CD4-positive, alpha-beta T cell treated with Interleukin-6 for 4 hours (primary cell): Measurements from ENCODE around the gene TMEM106A.
"Not testable (repeated sequence)": the region's sequence is repeated elsewhere in the genome, so short reads cannot be mapped to it uniquely, and the experiment has no call there.

Experiments used
- DNase-seq: peaks from one replicate; pipeline ENCODE4 v3.0.0-alpha.2; 2020; ENCODE audit warnings: mixed read lengths

The TMEM106A gene

DNA sequence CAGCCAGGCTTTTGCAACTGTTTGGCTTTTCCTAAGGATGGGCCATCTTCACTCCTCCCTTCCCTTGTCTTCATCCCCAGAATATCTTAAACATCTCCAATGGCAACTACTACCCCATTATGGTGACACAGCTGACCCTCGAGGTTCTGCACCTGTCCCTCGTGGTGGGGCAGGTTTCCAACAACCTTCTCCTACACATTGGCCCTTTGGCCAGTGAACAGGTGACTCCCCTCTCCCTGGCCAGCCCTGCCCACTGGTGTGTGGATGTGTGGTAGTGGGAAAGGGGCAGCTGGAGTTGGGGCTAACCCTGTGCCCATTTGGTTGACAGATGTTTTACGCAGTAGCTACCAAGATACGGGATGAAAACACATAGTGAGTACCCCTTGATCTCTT, 4.7 kb downstream of the TMEM106A start:
- no peak for DNase-seq

DNA sequence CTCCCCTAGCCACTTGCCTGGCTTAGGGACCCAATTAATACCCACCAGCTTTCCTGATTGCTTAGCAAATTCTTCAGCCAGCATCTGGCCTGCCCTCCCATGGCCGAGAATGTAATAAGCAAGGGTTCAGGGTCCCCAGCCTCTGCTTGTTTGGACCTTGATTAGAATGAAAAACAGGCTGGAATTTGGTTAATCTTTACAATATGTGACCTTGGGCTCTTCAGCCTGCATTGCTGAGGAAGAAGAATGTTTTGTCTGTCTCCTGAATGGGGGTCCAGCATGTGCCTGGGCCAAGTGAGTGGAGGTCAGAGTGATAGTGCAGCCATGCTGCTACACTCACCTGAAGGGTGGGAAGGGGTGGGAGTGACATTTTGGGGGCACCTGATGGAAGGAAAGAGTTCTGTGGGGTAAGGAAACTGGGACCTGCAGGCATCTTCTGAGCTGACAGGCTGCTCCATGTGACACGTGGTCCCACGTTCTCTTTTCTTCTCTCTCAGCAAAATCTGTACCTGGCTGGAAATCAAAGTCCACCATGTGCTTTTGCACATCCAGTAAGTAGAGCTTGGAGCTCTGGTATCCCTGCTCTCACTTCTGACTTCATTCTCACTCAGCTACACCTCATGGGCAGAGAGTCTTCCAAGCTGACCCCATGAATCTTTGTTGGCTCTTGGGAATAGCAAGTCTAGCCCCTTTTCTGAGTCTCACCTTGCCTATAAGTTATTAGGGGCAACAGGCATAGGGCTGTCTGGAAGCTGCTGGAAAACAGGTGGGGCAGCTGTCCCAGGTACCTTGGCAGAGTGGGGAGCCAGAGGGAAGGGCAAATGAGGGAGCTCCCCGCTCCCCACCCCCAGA, 5.3 kb downstream of the TMEM106A start:
- DNase-seq: no peak

DNA sequence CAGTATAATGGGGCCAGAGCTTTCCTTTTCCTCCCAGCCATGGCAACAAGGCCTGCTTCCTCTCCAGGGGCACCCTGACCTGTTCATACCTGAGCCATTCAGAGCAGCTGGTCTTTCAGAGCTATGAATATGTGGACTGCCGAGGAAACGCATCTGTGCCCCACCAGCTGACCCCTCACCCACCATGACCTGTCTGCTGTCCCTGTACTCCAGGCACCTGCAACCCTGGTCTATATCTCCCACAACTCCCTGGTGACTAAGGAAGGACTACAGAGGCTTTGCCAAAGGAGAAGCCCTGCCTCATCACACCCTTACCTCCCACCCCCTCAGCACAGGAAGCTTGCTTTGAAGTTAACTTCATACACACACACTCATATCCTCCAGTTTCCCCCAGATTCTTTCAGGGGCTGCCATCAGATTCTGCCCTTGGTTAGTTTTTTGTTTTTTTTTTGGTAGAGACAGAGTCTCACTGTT, 6.0 kb downstream of the TMEM106A start:
- peak; percentile 33 for DNase-seq

- no peak for DNase-seq
These were observed 7.3 kb downstream of the TMEM106A start for GRCh38 chr17:43219001-43219400.

DNA sequence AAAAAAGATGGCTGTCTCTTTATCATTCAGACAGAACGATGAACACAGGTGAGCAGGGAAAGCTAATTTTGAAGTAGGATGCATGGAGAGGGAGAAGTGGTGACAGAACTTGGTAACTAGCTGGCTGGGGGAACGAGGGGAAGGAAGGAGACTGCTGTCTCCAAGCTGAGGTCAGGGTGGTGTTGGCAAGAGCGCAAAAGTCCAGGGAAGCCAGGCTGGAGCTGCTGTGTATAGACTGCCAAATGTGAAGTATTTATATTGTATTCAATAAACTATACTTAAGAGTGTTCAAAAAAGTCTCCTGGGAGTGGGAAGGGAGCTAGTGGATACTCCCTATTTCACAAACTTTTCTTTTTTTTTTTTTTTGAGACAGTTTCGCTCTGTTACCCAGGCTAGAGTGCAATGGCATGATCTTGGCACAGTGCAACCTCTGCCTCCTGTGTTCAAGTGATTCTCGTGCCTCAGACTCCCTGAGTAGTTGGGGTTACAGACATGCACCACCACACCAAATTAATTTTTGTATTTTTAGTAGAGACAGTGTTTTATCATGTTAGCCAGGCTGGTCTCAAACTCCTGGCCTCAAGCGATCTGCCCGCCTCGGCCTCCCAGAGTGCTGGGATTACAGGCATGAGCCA, 8.2 kb downstream of the TMEM106A start:
- no peak for DNase-seq

GRCh38 chr17:43220511-43221125, 8.9 kb downstream of the TMEM106A start:
- DNase-seq: no peak

DNA sequence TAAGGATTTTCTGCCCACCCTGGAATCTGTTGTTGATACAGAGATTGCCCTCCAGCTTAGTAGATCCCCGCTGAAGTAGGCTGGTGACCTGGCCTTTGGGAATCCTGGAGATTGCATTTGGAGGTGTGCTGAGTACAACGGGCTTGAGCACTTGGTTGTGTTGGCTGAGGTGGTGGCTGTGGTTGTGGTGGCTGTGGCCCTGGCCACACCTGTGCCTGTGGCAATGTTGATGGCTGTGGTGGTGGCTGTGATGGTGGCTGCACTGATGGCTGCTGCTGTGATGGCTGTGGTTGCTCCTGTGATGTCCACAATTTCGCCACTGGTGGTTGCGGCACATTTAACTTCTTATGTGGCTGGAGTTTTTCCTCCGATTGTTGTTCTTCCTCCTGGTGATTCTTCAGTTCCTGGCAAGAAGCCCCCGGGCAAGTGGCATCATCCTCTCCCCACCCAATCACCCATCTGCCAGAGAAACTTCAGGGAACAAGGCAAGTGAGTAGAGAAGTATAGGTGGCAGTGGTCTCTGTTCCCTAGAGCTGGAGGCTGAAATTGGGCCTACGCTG, 12.6 kb downstream of the TMEM106A start:
- DNase-seq: no peak

- DNase-seq: no peak
These were observed 14.7 kb downstream of the TMEM106A start for GRCh38 chr17:43226393-43226792.

DNA sequence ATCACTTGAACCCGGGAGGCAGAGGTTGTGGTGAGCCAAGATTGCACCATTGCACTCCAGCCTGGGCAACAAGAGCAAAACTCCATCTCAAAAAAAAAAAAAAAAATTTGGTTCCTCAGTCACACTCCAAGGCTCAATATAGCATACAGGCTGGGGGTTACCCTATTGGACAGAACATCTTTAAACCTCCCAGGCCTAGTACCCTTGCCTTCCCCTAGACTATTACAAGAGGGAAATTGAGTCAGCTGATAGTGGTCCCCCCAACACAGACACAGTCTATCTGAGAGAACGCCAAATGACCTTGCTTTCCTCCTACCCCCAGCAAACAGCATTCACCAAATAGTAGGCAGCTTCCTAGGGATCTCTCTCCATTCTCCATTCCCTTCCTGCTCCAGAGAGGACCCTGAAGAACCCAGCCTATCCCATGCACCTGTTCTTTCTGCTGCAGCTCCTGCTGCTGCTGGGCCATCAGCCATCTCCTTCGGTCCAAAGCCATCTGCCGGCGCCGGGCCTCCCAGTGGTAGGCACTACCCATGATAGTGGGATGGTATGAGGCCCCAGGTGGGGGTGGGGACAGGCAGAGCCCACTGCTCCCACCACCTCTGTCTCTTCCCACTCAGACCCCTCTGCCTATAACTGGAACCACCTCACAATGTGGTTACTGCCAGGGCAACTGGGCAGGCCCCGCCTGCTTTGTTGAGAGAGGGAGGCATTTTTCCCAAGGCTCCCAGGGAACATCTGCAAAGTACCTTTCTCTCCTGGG, 16.5 kb downstream of the TMEM106A start, which contains the start of gene CCDC200:
CCDC200 (minus strand) TSS at position 604 of the 763 bp plus-strand sequence; CDS start at position 535, 69 bp downstream.
- not testable (repeated sequence) for DNase-seq

DNA sequence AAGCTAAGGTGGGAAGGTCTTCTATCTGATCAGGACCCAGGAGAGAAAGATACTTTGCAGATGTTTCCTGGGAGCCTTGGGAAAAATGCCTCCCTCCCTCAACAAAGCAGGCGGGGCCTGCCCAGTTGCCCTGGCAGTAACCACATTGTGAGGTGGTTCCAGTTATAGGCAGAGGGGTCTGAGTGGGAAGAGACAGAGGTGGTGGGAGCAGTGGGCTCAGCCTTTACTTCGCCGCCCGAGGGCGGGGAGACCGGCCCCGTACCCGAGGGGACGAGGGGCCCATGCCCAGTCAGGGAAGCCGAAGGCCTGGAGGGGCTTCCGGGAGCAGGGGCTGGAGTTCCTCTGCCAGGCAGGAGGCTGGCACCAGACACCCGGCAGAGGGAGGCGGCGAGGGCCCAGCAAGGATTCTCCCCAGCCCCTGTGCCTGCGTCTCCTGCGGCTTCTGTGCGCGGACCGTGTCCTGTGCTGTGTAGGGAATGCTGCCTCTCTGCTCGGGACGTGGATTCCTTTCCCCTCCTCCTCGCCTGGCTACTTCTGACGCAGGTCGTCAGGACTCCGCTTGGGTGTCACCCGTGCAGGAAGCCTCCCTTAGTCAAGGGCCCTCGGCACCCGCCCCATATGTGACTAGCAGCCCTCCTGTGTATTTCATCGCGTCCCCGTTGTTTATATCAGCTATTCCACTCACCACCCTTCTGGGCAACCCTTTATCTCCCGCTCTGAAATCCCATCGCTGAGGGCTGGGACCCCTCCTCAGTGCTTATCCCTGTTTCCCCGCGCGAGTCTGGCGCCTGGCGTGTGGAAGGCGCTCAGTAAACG, 19.7 kb downstream of the TMEM106A start:
- not testable (repeated sequence) for DNase-seq

- not testable (repeated sequence) for DNase-seq
These were observed 20.5 kb downstream of the TMEM106A start for GRCh38 chr17:43232021-43232699.

DNA sequence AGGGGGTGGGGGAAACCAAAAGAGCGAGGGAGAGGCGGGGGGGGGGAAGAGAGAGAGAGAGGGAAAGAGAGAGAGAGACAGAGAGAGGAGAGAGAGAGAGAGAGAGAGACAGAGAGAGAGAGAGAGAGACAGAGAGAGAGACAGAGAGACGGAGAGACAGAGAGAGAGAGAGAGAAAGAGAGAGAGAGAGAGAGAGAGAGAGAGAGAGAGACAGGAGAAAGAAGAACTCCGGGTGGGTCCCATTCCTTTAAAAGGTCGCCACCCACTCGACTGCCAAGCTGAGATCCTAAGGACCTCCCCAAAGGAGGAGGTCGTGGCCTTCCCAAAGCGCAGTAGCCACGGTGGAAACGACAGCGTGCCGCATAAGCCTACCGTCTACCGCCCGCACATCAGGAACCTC, 21.6 kb downstream of the TMEM106A start:
- not testable (repeated sequence) for DNase-seq

GRCh38 chr17:43233877-43234276, 22.2 kb downstream of the TMEM106A start, which contains the start of gene RNU2-1:
TSS of gene RNU2-1 (minus strand) at chr17:43233977.
- not testable (repeated sequence) for DNase-seq

DNA sequence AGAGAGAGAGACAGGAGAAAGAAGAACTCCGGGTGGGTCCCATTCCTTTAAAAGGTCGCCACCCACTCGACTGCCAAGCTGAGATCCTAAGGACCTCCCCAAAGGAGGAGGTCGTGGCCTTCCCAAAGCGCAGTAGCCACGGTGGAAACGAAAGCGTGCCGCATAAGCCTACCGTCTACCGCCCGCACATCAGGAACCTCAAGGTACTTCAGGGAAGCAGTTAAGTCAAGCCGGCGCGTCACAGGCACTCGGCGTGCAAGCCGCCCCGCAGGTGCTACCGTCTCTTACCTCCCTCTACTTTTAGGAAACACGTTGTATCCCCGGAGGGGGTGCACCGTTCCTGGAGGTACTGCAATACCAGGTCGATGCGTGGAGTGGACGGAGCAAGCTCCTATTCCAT, 27.9 kb downstream of the TMEM106A start:
- not testable (repeated sequence) for DNase-seq

- not testable (repeated sequence) for DNase-seq
These were observed 29.1 kb downstream of the TMEM106A start for GRCh38 chr17:43240596-43241352.

DNA sequence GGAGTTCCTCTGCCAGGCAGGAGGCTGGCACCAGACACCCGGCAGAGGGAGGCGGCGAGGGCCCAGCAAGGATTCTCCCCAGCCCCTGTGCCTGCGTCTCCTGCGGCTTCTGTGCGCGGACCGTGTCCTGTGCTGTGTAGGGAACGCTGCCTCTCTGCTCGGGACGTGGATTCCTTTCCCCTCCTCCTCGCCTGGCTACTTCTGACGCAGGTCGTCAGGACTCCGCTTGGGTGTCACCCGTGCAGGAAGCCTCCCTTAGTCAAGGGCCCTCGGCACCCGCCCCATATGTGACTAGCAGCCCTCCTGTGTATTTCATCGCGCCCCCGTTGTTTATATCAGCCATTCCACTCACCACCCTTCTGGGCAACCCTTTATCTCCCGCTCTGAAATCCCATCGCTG, 34.8 kb downstream of the TMEM106A start:
- not testable (repeated sequence) for DNase-seq
